Calu3 (cell line): Measurements from ENCODE around the gene CCDC196. TPM values are rescaled to one million over a fixed set of nuclear protein-coding genes. Genes with fewer than 3 reads are reported as not detected.

Experiments used
- BruUV-seq: library from RNA; stranded (reverse); fragments of 400-500 nt; replicated peaks from 2 replicates; lab custom pipeline; 2021; lab: Mats Ljungman, UMichigan
- CTCF ChIA-PET: fragments of 300-600 bp; sonication (Branson Sonifier 250); formaldehyde crosslinking; loops from one replicate; lab custom pipeline; 2022; ENCODE audit warnings: antibody characterized with exemption; lab: Charles Lee
- DNase-seq: peaks from one replicate; pipeline ENCODE4 v3.0.0; 2022
- H3K27ac Mint-ChIP-seq: one replicate; pipeline ENCODE4 v1.8.0; 2022; ENCODE audit warnings: mixed read lengths; ENCODE audit not compliant: unreplicated experiment
- H3K27me3 Mint-ChIP-seq: one replicate; pipeline ENCODE4 v1.8.0; 2022; ENCODE audit warnings: mixed read lengths; ENCODE audit not compliant: unreplicated experiment
- H3K36me3 Mint-ChIP-seq: one replicate; pipeline ENCODE4 v1.8.0; 2022; ENCODE audit warnings: mild to moderate bottlenecking, moderate library complexity, mixed read lengths; ENCODE audit not compliant: insufficient read depth, unreplicated experiment
- H3K4me1 Mint-ChIP-seq: one replicate; pipeline ENCODE4 v1.8.0; 2022; ENCODE audit warnings: mild to moderate bottlenecking, low read depth, mixed read lengths; ENCODE audit not compliant: unreplicated experiment
- H3K4me3 Mint-ChIP-seq: one replicate; pipeline ENCODE4 v1.8.0; 2022; ENCODE audit warnings: mild to moderate bottlenecking, low read depth, moderate library complexity, mixed read lengths; ENCODE audit not compliant: unreplicated experiment
- H3K9me3 Mint-ChIP-seq: one replicate; pipeline ENCODE4 v1.8.0; 2022; ENCODE audit warnings: low read depth, mixed read lengths; ENCODE audit not compliant: unreplicated experiment
- CTCF ChIP-seq: fragments of 200-600 bp; IDR thresholded peaks from one replicate; pipeline ENCODE4 v1.8.0; 2022; ENCODE audit warnings: antibody characterized with exemption; ENCODE audit not compliant: unreplicated experiment
- intact Hi-C: fragments of 100-400 bp; cut with micrococcal nuclease; formaldehyde crosslinking; loops from one replicate; pipeline ENCODE4 v1.10.0; 2022; ENCODE audit not compliant: unreplicated experiment
- total RNA-seq: library from RNA; stranded (reverse); gene quantifications from 2 replicates; pipeline ENCODE4 v1.2.3, GENCODE V29; 2022

Gene CCDC196
- total RNA-seq, 1 experiment from 2014 or later: not detected

GRCh38 chr14:66507722-66508546 lies 21.8 kb downstream of the CCDC196 start, which contains the start of gene GPHN:
Gene GPHN (plus strand): TSS chr14:66508147.
- intact Hi-C loops: loop anchor here (5.0 kb wide), 2 partner anchors 94 to 134 kb away; no protein-coding TSS in a partner anchor
- H3K4me3 Mint-ChIP-seq: peak within 1 kb of the TSS; percentile 99
- peak within 1 kb of the TSS; percentile 89 for H3K27ac Mint-ChIP-seq
- no peaks in the 10 kb centered on the region for H3K27me3 Mint-ChIP-seq
- H3K4me1 Mint-ChIP-seq: peaks cover 16% of the 10 kb centered on the region
- no peaks in the 10 kb centered on the region for H3K9me3 Mint-ChIP-seq
- H3K36me3 Mint-ChIP-seq: peaks cover 35% of the 10 kb centered on the region
- TF ChIP-seq CTCF: no peak
- peak; percentile 95 for DNase-seq
- no TSS peak for BruUV-seq
- CTCF ChIA-PET: interaction anchor here (0.6 to 1.5 kb wide), 5 partner anchors 13 to 517 kb away, joined by 3 to 5 read pairs (median 3); no protein-coding TSS in a partner anchor

- Mint-ChIP-seq H3K4me1 (peaks cover 16% of the 10 kb centered on the region), H3K36me3 (peaks cover 35% of the 10 kb centered on the region), H3K27ac (peak overlapping the region; percentile 89), H3K4me3 (peak overlapping the region; percentile 99), H3K9me3 (no peaks in the 10 kb centered on the region), H3K27me3 (no peaks in the 10 kb centered on the region)
- BruUV-seq: no TSS peak
- CTCF ChIA-PET: interaction anchor here (0.6 to 1.5 kb wide), 2 partner anchors 82 to 518 kb away, joined by 4 to 5 read pairs; no protein-coding TSS in a partner anchor
- TF ChIP-seq CTCF: no peak
- intact Hi-C loops: loop anchor here (5.0 kb wide), 2 partner anchors 94 to 134 kb away; no protein-coding TSS in a partner anchor
- DNase-seq: no peak
Measured at GRCh38 chr14:66508547-66508845, 22.3 kb downstream of the CCDC196 start.

GRCh38 chr14:66508846-66509621 lies 22.9 kb downstream of the CCDC196 start:
- no peak for TF ChIP-seq CTCF
- no TSS peak for BruUV-seq
- Mint-ChIP-seq H3K9me3 (no peaks in the 10 kb centered on the region), H3K36me3 (peaks cover 35% of the 10 kb centered on the region), H3K4me3 (peak overlapping the region; percentile 99), H3K27ac (peak overlapping the region; percentile 89), H3K27me3 (no peaks in the 10 kb centered on the region), H3K4me1 (peaks cover 16% of the 10 kb centered on the region)
- intact Hi-C loops: loop anchor here (5.0 kb wide), 2 partner anchors 93 to 133 kb away; no protein-coding TSS in a partner anchor
- CTCF ChIA-PET: interaction anchor here (0.6 kb wide), 1 partner anchor 518 kb away, joined by 5 read pairs; no protein-coding TSS in a partner anchor
- peak; percentile 28 for DNase-seq

GRCh38 chr14:66509874-66510273 lies 23.7 kb downstream of the CCDC196 start:
- BruUV-seq: TSS peak; percentile 33
- peak overlapping the region; percentile 99 for H3K4me3 Mint-ChIP-seq
- intact Hi-C loops: loop anchor here (5.0 kb wide), 2 partner anchors 92 to 132 kb away; no protein-coding TSS in a partner anchor
- no peak for DNase-seq
- H3K9me3 Mint-ChIP-seq: no peaks in the 10 kb centered on the region
- TF ChIP-seq CTCF: no peak
- H3K27me3 Mint-ChIP-seq: no peaks in the 10 kb centered on the region
- CTCF ChIA-PET: no interaction called here
- H3K36me3 Mint-ChIP-seq: peaks cover 35% of the 10 kb centered on the region
- H3K4me1 Mint-ChIP-seq: peaks cover 16% of the 10 kb centered on the region
- H3K27ac Mint-ChIP-seq: peak overlapping the region; percentile 31
